SJCRH30 (cell line): ENCODE measurements around the gene UNC5B. TPM values are rescaled to one million over a fixed set of nuclear protein-coding genes. Genes with fewer than 3 reads are reported as not detected.

Experiments used
- DNase-seq, 2 experiments: peaks; one replicate each; pipeline ENCODE4 v3.0.0-alpha.2; 2015 to 2020
- H3K27ac ChIP-seq: fragments of 250-450 bp; sonication (Bioruptor Pico); 2 replicates; pipeline ENCODE4 v1.5.1; 2020; ENCODE audit warnings: mild to moderate bottlenecking, moderate library complexity
- H3K27me3 ChIP-seq: fragments of 250-450 bp; sonication (Bioruptor Pico); 2 replicates; pipeline ENCODE4 v1.5.1; 2020; ENCODE audit warnings: mild to moderate bottlenecking, moderate library complexity
- H3K36me3 ChIP-seq: fragments of 250-450 bp; sonication (Bioruptor Pico); 2 replicates; pipeline ENCODE4 v1.5.1; 2020; ENCODE audit warnings: mild to moderate bottlenecking, moderate library complexity
- H3K4me1 ChIP-seq: fragments of 250-450 bp; sonication (Bioruptor Pico); 2 replicates; pipeline ENCODE4 v1.5.1; 2020; ENCODE audit warnings: mild to moderate bottlenecking, moderate library complexity
- H3K4me3 ChIP-seq: fragments of 250-450 bp; sonication (Bioruptor Pico); 2 replicates; pipeline ENCODE4 v1.5.1; 2020; ENCODE audit warnings: mild to moderate bottlenecking, moderate library complexity
- H3K9me3 ChIP-seq: fragments of 250-450 bp; sonication (Bioruptor Pico); replicated peaks from 2 replicates; pipeline ENCODE4 v1.5.1; 2020; ENCODE audit warnings: mild to moderate bottlenecking, moderate library complexity
- total RNA-seq: library from RNA; depleted of rRNA; stranded (reverse); fragments of >200 nt; shearing (Covaris generic); gene quantifications from 2 replicates; pipeline ENCODE4 v1.2.3, GENCODE V29; 2014

Gene UNC5B
- total RNA-seq, 1 experiment from 2014 or later: 3.6 TPM

- H3K27me3 ChIP-seq: no peaks in the 10 kb centered on the region
- H3K4me1 ChIP-seq: no peaks in the 10 kb centered on the region
- H3K4me3 ChIP-seq: no peak overlapping the region
- no peak for DNase-seq
- H3K27ac ChIP-seq: no peak overlapping the region
- no peaks in the 10 kb centered on the region for H3K9me3 ChIP-seq
- no peaks in the 10 kb centered on the region for H3K36me3 ChIP-seq
These were observed 65.7 kb downstream of the UNC5B start for GRCh38 chr10:71277914-71278665.

GRCh38 chr10:71278691-71279588 lies 66.6 kb downstream of the UNC5B start:
- Histone ChIP-seq H3K4me3 (no peak overlapping the region), H3K36me3 (no peaks in the 10 kb centered on the region), H3K27me3 (no peaks in the 10 kb centered on the region), H3K27ac (no peak overlapping the region), H3K9me3 (no peaks in the 10 kb centered on the region), H3K4me1 (no peaks in the 10 kb centered on the region)
- DNase-seq: no peak

GRCh38 chr10:71279590-71280170 lies 67.3 kb downstream of the UNC5B start:
- H3K4me1 ChIP-seq: no peaks in the 10 kb centered on the region
- H3K27me3 ChIP-seq: no peaks in the 10 kb centered on the region
- no peak overlapping the region for H3K4me3 ChIP-seq
- H3K27ac ChIP-seq: no peak overlapping the region
- H3K9me3 ChIP-seq: no peaks in the 10 kb centered on the region
- DNase-seq: no peak
- H3K36me3 ChIP-seq: no peaks in the 10 kb centered on the region

- Histone ChIP-seq H3K36me3 (no peaks in the 10 kb centered on the region), H3K9me3 (no peaks in the 10 kb centered on the region), H3K4me3 (no peak overlapping the region), H3K4me1 (no peaks in the 10 kb centered on the region), H3K27me3 (no peaks in the 10 kb centered on the region), H3K27ac (no peak overlapping the region)
- no peak for DNase-seq
These were observed 67.8 kb downstream of the UNC5B start for GRCh38 chr10:71280216-71280615.

- no peaks in the 10 kb centered on the region for H3K9me3 ChIP-seq
- H3K27me3 ChIP-seq: no peaks in the 10 kb centered on the region
- H3K4me1 ChIP-seq: no peaks in the 10 kb centered on the region
- H3K4me3 ChIP-seq: no peak overlapping the region
- no peaks in the 10 kb centered on the region for H3K36me3 ChIP-seq
- no peak for DNase-seq
- no peak overlapping the region for H3K27ac ChIP-seq
These were observed 68.5 kb downstream of the UNC5B start for GRCh38 chr10:71280825-71281224.

- no peak overlapping the region for H3K27ac ChIP-seq
These were observed 69.4 kb downstream of the UNC5B start for GRCh38 chr10:71281646-71282322.

GRCh38 chr10:71282323-71282680 lies 69.9 kb downstream of the UNC5B start:
- Histone ChIP-seq H3K4me3 (no peak overlapping the region), H3K36me3 (no peaks in the 10 kb centered on the region), H3K27me3 (no peaks in the 10 kb centered on the region), H3K4me1 (no peaks in the 10 kb centered on the region), H3K27ac (no peak overlapping the region), H3K9me3 (no peaks in the 10 kb centered on the region)
- no peak for DNase-seq

More at GRCh38 chr10:71281646-71282322, 69.4 kb downstream of the UNC5B start:
- Histone ChIP-seq H3K36me3 (no peaks in the 10 kb centered on the region), H3K9me3 (no peaks in the 10 kb centered on the region), H3K4me1 (no peaks in the 10 kb centered on the region), H3K27me3 (no peaks in the 10 kb centered on the region), H3K4me3 (no peak overlapping the region)
- no peak for DNase-seq

- Histone ChIP-seq H3K27me3 (no peaks in the 10 kb centered on the region), H3K27ac (no peak overlapping the region), H3K4me1 (no peaks in the 10 kb centered on the region), H3K9me3 (no peaks in the 10 kb centered on the region), H3K4me3 (no peak overlapping the region), H3K36me3 (no peaks in the 10 kb centered on the region)
- no peak for DNase-seq
These were observed 71.0 kb downstream of the UNC5B start for GRCh38 chr10:71283410-71283809.

GRCh38 chr10:71283876-71284275 lies 71.5 kb downstream of the UNC5B start:
- DNase-seq: no peak
- no peaks in the 10 kb centered on the region for H3K9me3 ChIP-seq
- no peak overlapping the region for H3K27ac ChIP-seq
- H3K27me3 ChIP-seq: no peaks in the 10 kb centered on the region
- no peaks in the 10 kb centered on the region for H3K4me1 ChIP-seq
- no peak overlapping the region for H3K4me3 ChIP-seq
- no peaks in the 10 kb centered on the region for H3K36me3 ChIP-seq

- DNase-seq: no peak
- H3K4me3 ChIP-seq: no peak overlapping the region
- no peak overlapping the region for H3K27ac ChIP-seq
- no peaks in the 10 kb centered on the region for H3K27me3 ChIP-seq
- H3K36me3 ChIP-seq: no peaks in the 10 kb centered on the region
- H3K9me3 ChIP-seq: no peaks in the 10 kb centered on the region
- no peaks in the 10 kb centered on the region for H3K4me1 ChIP-seq
These were observed 72.3 kb downstream of the UNC5B start for GRCh38 chr10:71284544-71285179.

GRCh38 chr10:71285180-71285545 lies 72.8 kb downstream of the UNC5B start:
- Histone ChIP-seq H3K4me3 (no peak overlapping the region), H3K27me3 (no peaks in the 10 kb centered on the region), H3K36me3 (no peaks in the 10 kb centered on the region), H3K27ac (no peak overlapping the region), H3K9me3 (no peaks in the 10 kb centered on the region), H3K4me1 (no peaks in the 10 kb centered on the region)
- DNase-seq: peak; percentile 31 to 69

GRCh38 chr10:71285986-71286385 lies 73.6 kb downstream of the UNC5B start:
- H3K9me3 ChIP-seq: no peaks in the 10 kb centered on the region
- no peaks in the 10 kb centered on the region for H3K27me3 ChIP-seq
- no peaks in the 10 kb centered on the region for H3K4me1 ChIP-seq
- H3K36me3 ChIP-seq: no peaks in the 10 kb centered on the region
- H3K4me3 ChIP-seq: no peak overlapping the region
- DNase-seq: no peak
- no peak overlapping the region for H3K27ac ChIP-seq

GRCh38 chr10:71286521-71287294 lies 74.3 kb downstream of the UNC5B start:
- no peak overlapping the region for H3K27ac ChIP-seq
- no peaks in the 10 kb centered on the region for H3K27me3 ChIP-seq
- no peaks in the 10 kb centered on the region for H3K9me3 ChIP-seq
- no peaks in the 10 kb centered on the region for H3K4me1 ChIP-seq
- DNase-seq: no peak
- H3K36me3 ChIP-seq: no peaks in the 10 kb centered on the region
- no peak overlapping the region for H3K4me3 ChIP-seq

GRCh38 chr10:71287456-71287855 lies 75.1 kb downstream of the UNC5B start:
- Histone ChIP-seq H3K4me1 (no peaks in the 10 kb centered on the region), H3K27me3 (no peaks in the 10 kb centered on the region), H3K4me3 (no peak overlapping the region), H3K9me3 (no peaks in the 10 kb centered on the region), H3K36me3 (no peaks in the 10 kb centered on the region), H3K27ac (no peak overlapping the region)
- DNase-seq: no peak
